ENCODE measurements around the gene PDHX. TPM values are rescaled to one million over a fixed set of nuclear protein-coding genes. Genes with fewer than 3 reads are reported as not detected.

Gene PDHX
- total RNA-seq, 4 donors from 2014 or later, result 28.7 to 50.1 (median 39.6) TPM

DNA sequence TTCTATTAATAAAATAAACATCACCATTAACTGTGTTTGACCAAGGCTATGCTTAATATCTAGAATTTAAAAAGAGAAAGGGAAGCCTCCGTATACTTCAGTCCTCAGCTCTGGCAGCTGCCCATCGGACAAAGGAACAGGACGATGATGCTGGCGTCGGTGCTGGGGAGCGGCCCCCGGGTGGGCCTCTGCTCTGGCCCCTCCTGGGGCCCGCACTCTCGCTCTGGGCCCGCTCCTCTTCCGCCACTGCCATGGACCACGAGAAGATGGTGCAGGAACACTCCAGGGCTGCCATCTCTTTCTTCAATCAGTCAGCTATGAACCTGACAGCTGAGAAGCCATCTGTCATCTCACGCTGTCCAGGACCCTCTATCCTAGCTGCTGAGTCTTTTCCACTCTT, 25.3 kb downstream of the PDHX start:
- WGBS, 2 donors (ENCODE audit: low coverage in 1 of 2), result 94 to 96% methylated on average over 9 to 13 of the region's 13 CpGs
- no peak overlapping the region for H3K27ac ChIP-seq
- H3K4me3 ChIP-seq, result no peak overlapping the region
- peaks cover 0 to 4% of the 10 kb centered on the region in 2 donors for H3K36me3 ChIP-seq
- TF ChIP-seq POLR2A (IDR thresholded peaks at IDR 0.05) (no peak), POLR2AphosphoS5 (IDR thresholded peaks at IDR 0.05) (no peak), EP300 (IDR thresholded peaks at IDR 0.05) (no peak)
- TF ChIP-seq, protein P1, sequence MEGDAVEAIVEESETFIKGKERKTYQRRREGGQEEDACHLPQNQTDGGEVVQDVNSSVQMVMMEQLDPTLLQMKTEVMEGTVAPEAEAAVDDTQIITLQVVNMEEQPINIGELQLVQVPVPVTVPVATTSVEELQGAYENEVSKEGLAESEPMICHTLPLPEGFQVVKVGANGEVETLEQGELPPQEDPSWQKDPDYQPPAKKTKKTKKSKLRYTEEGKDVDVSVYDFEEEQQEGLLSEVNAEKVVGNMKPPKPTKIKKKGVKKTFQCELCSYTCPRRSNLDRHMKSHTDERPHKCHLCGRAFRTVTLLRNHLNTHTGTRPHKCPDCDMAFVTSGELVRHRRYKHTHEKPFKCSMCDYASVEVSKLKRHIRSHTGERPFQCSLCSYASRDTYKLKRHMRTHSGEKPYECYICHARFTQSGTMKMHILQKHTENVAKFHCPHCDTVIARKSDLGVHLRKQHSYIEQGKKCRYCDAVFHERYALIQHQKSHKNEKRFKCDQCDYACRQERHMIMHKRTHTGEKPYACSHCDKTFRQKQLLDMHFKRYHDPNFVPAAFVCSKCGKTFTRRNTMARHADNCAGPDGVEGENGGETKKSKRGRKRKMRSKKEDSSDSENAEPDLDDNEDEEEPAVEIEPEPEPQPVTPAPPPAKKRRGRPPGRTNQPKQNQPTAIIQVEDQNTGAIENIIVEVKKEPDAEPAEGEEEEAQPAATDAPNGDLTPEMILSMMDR (IDR thresholded peaks at IDR 0.05), result no peak
- no peaks in the 10 kb centered on the region for H3K9me3 ChIP-seq
- ATAC-seq, result no peak
- H3K27me3 ChIP-seq, result no peaks in the 10 kb centered on the region
- peaks cover 0 to 32% (median 10%) of the 10 kb centered on the region in 3 donors for H3K4me1 ChIP-seq

DNA sequence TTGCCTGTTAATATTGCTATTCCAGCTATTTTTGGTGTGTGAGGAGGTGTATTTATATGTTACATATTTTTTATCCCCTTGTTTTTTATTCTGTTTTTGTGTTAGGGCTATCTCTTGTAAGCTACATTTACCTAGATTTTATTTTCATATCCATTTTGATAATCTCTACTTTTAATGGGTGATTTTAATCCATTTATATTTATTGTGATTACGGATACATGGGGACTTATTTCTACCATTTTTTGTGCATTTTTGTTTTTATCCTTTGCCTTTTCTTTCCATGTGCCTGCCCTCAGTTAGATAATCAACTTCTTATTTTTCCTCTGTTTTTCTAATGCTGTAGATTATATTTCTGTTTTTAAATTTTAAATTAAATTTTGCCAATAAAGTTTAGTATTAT, 28.3 kb downstream of the PDHX start:
- no peak for TF ChIP-seq POLR2A (IDR thresholded peaks at IDR 0.05)
- no peak for TF ChIP-seq POLR2AphosphoS5 (IDR thresholded peaks at IDR 0.05)
- TF ChIP-seq EP300 (IDR thresholded peaks at IDR 0.05), result no peak
- TF ChIP-seq, protein P1 (IDR thresholded peaks at IDR 0.05), result no peak
- Histone ChIP-seq H3K27me3 (no peaks in the 10 kb centered on the region), H3K9me3 (no peaks in the 10 kb centered on the region), H3K4me3 (no peak overlapping the region), H3K36me3 (peaks cover 0 to 4% of the 10 kb centered on the region in 2 donors), H3K27ac (no peak overlapping the region), H3K4me1 (peaks cover 3 to 21% (median 9%) of the 10 kb centered on the region in 3 donors)
- WGBS, 2 donors (ENCODE audit: low coverage in 1 of 2), result 90 to 100% methylated on average over 1 of the region's 1 CpG
- no peak for ATAC-seq

DNA sequence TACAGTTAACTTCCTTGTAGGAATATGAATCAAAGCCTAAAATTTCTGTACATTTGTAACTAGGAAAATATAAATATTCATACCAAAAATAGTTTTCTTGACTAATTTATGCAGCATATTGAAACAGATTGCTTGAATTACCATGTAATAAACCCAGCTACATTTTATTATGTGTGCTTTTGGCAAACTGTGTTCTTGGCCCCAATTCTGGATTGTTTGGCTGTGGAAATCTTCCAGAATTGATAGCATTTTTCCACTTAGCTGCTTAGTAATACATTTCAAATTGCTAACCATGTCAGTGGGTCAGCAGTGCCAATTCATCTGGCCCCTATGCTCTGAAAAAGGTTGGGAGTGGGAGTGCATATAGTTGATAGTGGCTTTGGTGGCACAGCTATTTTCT, 32.3 kb downstream of the PDHX start:
- TF ChIP-seq, protein P1 (IDR thresholded peaks at IDR 0.05), result no peak
- peak; percentile 37 for TF ChIP-seq POLR2AphosphoS5 (IDR thresholded peaks at IDR 0.05)
- no peak for TF ChIP-seq POLR2A (IDR thresholded peaks at IDR 0.05)
- TF ChIP-seq EP300 (IDR thresholded peaks at IDR 0.05), result no peak
- Histone ChIP-seq H3K9me3 (no peaks in the 10 kb centered on the region), H3K36me3 (peaks cover 0 to 4% of the 10 kb centered on the region in 2 donors), H3K4me1 (peaks cover 2 to 11% (median 3%) of the 10 kb centered on the region in 3 donors), H3K4me3 (no peak overlapping the region), H3K27ac (no peak overlapping the region), H3K27me3 (no peaks in the 10 kb centered on the region)
- ATAC-seq, result no peak

DNA sequence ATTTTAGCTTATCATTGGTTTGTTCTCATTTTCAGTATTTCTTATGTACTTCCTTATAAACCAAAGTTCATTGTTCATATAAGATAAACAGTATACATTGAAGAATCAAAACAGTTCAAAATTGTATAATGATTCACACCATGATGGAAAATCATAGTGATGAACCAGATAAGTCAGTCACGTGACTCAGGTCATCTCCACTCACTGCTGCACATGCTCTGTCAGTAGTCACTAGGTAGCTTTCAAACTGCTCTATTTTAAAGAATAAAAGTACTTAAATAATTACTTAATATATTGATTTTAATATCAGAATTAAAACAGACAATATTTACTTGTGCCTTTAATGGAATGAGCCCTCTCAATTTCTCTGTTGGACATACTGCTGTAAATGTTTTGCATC, 37.5 kb downstream of the PDHX start:
- TF ChIP-seq POLR2AphosphoS5 (IDR thresholded peaks at IDR 0.05) (no peak), EP300 (IDR thresholded peaks at IDR 0.05) (no peak), POLR2A (IDR thresholded peaks at IDR 0.05) (no peak)
- TF ChIP-seq, protein P1 (IDR thresholded peaks at IDR 0.05), result no peak
- Histone ChIP-seq H3K9me3 (no peaks in the 10 kb centered on the region), H3K36me3 (peaks cover 0 to 7% of the 10 kb centered on the region in 2 donors), H3K27ac (no peak overlapping the region), H3K4me1 (peaks cover 0 to 2% (median under 1%) of the 10 kb centered on the region in 3 donors), H3K4me3 (no peak overlapping the region), H3K27me3 (no peaks in the 10 kb centered on the region)
- 68 to 87% methylated on average over 1 of the region's 1 CpG for WGBS, 2 donors (ENCODE audit: low coverage in 1 of 2)
- ATAC-seq, result no peak

DNA sequence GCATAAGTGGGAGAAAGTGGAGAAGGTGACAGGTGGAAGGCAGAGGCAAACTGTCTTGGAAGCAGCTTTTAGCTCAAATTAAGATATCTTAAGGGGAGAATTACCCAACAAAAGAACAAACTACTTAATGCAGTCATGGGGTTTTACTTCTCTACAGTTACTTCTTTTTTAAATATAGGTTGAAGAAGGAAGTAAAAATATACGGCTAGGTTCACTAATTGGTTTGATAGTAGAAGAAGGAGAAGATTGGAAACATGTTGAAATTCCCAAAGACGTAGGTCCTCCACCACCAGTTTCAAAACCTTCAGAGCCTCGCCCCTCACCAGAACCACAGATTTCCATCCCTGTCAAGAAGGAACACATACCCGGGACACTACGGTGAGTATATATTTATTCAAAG, 40.8 kb downstream of the PDHX start:
- no peak for ATAC-seq
- no peak overlapping the region for H3K27ac ChIP-seq
- peaks cover 0 to 10% (median 0%) of the 10 kb centered on the region in 3 donors for H3K4me1 ChIP-seq
- no peak for TF ChIP-seq POLR2AphosphoS5 (IDR thresholded peaks at IDR 0.05)
- H3K27me3 ChIP-seq, result no peaks in the 10 kb centered on the region
- peaks cover 0 to 15% of the 10 kb centered on the region in 2 donors for H3K36me3 ChIP-seq
- WGBS, 2 donors (ENCODE audit: low coverage in 1 of 2), result 94 to 95% methylated on average over 5 of the region's 5 CpGs
- H3K9me3 ChIP-seq, result no peaks in the 10 kb centered on the region
- no peak overlapping the region for H3K4me3 ChIP-seq

All from gastroesophageal sphincter (tissue), 4 donors.